Medulla oblongata (tissue), 1 donor: ENCODE data around the gene MEF2A.

Source experiments
- DNase-seq: peaks from one replicate; pipeline ENCODE4 v3.0.0-alpha.2; 2015; ENCODE audit errors: extremely low spot score

Gene MEF2A

DNA sequence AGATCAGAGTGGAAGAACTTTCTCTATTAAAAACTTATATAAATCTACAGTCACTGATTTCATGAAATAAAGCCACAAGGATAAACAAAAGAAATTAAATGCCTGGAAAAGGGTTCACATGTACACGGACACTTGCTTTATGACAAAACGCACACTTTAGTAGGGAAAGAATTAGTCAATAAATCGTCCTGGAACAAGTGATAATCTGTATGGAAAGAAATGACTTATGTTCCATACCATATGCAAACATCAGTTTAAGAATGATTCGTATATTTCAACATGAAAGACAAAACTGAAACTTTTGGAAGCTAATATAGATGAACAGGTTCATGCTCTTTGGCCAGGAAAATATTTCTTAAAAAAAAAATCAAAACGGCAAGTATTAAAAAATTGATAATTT, 40.2 kb downstream of the MEF2A start:
- no peak for DNase-seq

DNA sequence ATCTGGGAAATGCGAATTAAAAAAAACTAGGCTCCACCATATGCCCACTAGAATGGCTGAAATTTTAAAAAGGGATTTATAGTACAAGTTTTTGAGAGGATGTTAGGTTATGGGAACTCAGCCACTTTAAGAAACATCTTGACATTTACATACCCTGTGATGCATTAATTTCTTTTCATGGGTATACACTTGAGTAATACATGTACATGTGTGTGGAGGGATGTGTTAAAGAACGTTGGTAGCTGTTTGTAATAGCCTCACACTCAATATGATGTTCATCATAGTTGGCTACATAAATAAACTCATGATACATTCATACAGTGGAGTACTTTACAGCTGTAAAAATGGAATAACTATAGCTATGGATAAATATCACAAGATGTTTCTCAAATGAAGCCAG, 40.9 kb downstream of the MEF2A start:
- DNase-seq: no peak

GRCh38 chr15:99613481-99613880, 47.7 kb downstream of the MEF2A start:
- no peak for DNase-seq

DNA sequence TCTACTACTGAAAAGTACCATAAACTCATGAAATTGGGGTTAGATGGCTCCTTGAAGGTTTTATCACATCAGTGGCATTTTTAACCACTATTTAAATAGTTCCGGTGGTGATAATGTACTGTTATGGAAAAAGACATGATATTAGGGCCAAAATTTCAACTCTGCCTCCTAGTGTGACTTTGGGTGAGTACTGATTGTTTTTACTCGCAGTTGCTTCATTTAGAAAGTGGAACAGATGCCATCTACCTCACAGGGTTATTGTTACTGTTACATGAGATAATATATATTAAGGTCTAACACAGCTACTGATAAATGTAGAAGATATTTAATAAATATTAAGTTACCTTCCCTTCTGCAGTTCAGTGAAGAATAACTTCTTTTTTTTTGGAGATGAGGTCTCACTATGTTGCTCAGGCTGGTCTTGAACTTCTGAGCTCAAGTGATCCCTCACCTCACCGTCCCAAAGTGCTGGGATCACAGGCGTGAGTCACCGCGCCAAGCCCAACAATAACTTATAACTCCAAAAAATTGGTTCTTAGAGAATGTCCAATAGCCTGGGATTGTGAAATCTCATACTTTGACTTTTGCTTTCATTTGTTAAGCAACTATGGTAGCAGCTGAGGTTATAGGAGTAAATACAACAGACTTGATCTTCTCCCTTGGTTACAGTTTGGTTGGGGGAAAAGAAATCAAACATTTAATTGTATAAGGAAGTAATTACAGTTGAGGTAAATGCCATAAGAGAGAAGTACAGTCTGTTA, 48.3 kb downstream of the MEF2A start:
- no peak for DNase-seq

DNA sequence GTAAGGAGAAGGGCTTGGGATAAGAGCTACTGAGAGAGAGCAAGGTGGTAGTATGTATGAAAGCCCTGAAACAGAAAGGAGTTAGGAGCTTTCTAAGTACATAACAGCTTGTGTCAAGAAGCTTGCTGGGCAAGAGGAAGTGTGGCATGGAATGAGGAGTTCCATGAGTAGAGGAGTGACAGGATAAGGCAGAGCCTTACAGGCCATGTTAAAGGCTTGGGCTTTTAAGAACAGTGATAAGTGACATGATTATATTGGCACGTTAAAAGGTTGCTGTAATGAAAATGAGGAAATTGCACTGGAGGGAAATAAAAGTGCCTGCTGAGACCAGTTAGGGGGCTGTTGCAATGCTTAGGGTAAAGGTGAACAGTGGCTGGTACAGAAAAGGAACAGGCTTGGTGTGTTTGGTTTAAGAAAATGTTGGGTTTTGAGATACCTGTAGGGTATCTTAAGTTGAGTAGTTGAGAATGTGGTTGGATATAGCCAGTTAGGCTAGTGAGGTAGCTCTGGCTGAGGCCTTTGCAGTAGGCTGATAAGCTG, 49.0 kb downstream of the MEF2A start:
- peak; percentile 23 for DNase-seq

- DNase-seq: no peak
Measured at GRCh38 chr15:99615460-99615859, 49.7 kb downstream of the MEF2A start.

DNA sequence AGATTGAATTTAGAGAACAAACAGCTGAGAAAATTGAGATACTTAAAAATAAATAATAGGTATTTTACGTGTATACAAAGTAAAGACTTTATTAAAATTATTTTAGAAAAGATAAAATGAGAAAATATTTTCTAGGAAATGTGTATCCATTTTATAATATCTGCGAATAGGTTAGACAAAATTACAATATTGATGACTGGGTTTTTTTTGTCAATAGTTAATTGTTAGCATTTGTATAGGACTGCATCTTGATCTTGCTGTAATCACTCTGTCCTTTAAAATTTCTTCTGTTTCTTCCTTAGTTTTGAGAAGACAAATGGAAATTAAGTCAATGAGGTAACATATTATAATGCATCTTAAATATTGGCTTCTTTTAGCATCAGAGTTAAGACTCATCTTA, 50.3 kb downstream of the MEF2A start:
- DNase-seq: no peak

DNA sequence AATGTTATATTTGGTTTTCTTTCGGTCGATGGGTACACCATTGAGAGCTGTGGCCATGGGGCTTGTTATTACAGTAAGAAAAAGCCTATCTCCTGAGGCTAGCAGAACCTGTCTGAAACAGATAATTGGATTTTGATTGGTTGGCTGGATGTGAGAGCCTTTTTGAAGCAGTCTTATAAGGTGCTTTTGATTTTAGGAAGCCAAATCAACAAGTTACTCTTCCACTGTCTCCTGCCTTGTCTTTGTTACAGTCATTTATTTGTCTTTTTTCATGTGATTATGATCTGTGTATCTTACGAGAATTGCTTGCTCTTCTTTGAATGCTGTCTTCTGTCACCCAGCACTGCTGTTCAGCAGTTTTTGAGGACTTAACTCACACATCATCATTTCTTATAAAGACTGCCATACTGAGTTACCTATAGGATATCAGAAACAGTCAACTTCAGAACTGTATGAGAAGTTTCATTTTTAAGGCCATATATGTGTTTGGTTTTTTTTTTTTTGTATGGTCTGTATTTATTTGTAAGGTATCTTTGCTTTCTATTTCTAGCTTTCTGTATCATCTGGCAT, 51.1 kb downstream of the MEF2A start:
- no peak for DNase-seq

DNA sequence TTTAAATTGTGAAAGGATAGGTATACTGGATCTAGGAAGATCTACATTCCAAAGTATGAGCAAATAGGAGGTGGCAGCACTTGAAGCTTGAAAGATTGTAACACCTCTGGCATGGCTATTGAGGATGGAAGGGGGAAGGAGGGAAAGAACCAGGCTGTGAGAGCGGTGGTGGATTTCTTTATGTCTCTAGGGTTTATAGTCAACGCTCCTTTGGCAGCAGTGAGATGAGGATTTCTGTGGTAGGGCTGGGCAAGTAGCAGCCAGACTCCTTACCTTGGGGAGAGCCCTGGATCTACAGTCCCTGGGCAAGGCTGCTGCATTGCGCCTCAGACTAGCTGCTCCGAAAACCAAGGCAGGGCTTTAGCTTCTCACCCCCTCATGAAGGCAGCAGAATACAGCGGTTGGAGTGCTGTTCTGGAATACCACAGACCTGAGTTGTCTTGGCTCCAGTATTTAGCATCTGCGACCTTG, 53.2 kb downstream of the MEF2A start:
- no peak for DNase-seq

- DNase-seq: no peak
Measured at GRCh38 chr15:99619712-99620111, 53.9 kb downstream of the MEF2A start.

- no peak for DNase-seq
Measured at GRCh38 chr15:99620178-99620577, 54.4 kb downstream of the MEF2A start.

DNA sequence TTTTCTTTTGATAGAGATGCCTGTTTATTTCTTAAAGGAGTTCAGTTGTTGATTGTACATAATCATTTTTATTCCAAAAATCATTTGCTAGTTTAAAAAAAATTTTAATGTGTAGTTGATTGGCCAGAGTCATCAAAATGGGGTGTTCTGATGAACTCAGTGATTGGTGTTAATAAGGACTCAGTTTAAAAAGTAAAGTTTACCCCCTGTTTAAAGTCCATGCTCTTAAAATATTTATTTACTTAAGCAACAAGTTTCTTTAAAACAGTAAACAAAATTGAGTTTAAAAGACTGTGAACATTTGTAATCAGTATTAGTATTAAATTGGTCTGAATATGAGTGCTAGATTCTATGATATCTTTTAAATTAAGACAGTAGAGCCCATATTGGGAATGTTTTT, 56.0 kb downstream of the MEF2A start:
- DNase-seq: no peak

DNA sequence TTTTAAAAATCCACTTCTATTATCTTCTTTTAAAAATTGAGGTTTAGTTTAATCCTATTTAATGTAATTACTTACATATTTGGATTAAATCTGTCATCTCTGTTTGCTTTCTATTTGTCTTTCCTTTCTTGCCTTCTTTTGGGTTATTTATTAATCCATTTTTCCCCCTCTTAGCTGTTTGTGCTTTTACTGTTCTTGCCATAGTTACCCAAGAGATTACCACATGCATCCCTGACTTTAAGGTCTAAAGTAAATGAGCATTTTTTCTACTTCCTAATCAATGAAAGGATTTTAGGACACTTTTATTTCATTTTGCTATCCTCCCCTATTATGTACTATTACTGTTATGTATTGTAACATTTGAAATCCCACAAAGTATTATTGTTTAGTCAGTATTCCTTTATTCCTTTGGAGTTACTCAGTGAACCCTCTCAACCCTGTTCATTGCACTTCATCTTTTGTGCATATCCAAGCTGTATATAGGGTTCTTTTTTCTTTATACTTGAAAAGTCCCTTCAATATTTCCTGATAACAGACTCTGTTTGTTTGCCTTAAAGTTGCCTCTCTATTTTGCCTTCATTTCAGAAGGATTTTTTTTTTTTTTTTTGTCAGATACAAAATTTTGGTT, 62.7 kb downstream of the MEF2A start:
- no peak for DNase-seq

GRCh38 chr15:99630607-99631131, 64.9 kb downstream of the MEF2A start:
- DNase-seq: no peak

DNA sequence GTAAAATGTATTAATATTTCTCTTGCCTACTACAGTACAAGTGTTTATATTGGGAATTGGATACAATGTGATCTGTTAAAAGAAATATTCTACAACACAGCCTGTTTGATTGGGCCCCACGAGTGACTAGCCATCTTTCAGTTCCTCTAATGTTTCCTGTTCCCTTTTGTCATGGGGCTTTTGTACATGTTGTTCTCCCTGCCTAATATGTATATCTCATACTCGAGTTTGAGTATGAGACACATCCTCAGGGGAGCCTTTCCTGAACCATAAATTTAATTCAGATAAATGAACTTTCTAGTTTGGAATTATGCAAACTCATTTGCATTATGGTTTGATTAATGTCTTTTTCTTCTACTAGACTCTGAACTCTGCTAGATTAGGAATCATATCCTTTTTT, 65.5 kb downstream of the MEF2A start:
- DNase-seq: peak; percentile 74

- no peak for DNase-seq
Measured at GRCh38 chr15:99632521-99632920, 66.7 kb downstream of the MEF2A start.

GRCh38 chr15:99633655-99634054, 67.9 kb downstream of the MEF2A start:
- DNase-seq: no peak

DNA sequence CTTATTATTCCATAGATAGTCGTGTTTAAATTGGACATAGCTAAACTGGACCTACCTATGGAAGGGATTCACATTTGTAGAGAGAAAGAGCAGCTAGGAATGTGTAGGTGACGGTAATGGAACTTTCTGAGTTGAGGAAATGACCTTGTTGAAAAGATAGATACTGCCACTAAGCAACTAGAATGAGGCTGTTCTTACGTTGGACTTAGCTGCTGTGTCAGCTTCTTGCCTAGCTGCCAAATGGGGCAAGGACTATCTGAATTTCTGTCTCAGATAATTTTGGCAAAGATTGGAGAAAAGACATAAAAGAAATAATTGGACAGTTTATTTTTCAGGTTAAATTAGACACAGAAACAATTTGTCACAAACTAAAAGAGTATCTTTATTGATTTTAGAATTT, 68.8 kb downstream of the MEF2A start:
- DNase-seq: no peak

DNA sequence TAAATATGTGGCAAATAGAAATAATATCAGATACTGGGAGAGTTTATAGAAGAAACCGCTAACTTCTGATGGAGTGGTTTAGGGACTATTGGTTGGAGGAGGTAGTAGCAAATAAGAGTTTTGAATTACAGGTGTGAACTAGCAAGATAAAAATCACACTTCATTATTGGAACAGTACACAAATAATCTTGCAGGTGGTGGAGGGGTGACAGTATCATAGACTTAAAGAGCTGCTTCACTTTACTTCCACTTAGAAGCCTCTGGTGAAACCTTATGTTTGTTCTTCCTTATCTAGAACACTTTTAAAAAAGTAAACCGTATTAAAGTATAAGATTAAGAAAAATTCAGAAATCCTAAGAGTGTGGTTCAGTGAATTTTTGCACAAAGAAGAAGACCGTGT, 69.4 kb downstream of the MEF2A start:
- no peak for DNase-seq

DNA sequence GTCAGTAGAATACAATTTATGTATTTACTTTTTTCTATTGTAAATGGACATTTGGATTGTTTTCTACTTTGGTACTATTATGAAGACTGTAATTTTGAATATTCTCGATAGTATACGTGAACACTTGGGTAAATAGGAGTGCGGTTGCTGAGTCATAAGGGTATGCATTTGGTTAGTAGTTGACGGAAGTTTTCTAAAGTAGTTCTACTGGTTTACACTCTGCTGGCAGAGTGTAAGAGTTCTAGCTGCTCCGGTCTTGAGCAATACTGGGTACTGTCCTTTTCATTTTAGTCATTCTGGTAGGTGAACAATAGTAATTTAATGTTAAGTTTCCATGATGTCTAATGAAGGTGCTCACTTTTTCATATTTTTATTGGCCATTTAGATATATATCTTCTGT, 70.0 kb downstream of the MEF2A start:
- DNase-seq: no peak

DNA sequence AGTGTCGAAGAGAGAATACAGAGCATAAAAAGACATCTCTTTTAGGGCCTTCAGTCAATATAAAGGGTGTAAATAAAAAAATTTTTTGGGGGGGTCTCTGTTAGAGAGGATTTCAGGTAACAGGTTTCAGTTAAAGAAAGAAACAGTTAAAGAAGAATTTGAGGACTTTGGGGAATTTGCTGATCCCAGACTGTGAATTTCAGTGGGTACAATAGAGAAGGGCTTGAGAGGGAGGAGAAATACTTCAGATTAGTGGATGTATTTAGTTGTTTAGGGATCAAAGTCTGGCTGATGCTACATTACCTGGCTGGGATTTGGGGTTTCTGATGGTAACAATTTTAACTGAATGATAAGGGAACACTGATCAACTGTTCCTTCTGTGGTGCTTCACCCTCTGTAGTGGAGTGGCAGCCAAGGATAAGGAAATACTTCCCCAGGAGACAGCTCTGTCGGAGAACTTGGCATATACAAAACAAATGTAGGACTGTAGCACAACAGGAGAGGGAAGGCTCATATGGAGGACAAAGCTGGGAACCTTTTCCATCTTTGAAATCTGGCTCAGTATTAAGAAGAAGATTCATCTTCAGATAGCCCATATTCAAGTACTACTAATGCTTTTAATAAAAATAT, 79.2 kb downstream of the MEF2A start:
- DNase-seq: no peak

DNA sequence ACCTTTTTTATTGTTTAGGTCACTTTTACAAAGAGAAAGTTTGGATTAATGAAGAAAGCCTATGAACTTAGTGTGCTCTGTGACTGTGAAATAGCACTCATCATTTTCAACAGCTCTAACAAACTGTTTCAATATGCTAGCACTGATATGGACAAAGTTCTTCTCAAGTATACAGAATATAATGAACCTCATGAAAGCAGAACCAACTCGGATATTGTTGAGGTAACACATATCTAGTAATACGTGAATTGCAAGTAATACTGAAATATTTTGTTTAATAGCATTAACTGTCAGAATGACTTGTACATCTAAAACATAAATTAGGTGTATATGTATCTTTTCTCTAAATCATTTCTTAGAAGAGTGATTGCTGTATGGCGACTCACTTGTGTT, 79.8 kb downstream of the MEF2A start:
- no peak for DNase-seq
